Calu3 (cell line): ENCODE data around the gene SKI. TPM values are rescaled to one million over a fixed set of nuclear protein-coding genes. Genes with fewer than 3 reads are reported as not detected.

ENCODE experiments used
- total RNA-seq: library from RNA; stranded (reverse); gene quantifications from 2 replicates; pipeline ENCODE4 v1.2.3, GENCODE V29; 2022

Gene SKI
- total RNA-seq, 1 experiment from 2014 or later: 33.8 TPM

Other genes with a start within 250 kb of the SKI start
- not detected in 2 replicates for gene CFAP74, start 224.5 kb upstream of the SKI start, total RNA-seq
- gene GABRD, start 209.0 kb upstream of the SKI start, total RNA-seq: 0.81 TPM in 1 of 2 replicates, not detected in the other
- gene PRKCZ, start 177.9 kb upstream of the SKI start, total RNA-seq: 26.0 and 27.4 TPM in 2 replicates
- 36.3 and 42.9 TPM in 2 replicates for gene FAAP20, start 33.5 kb upstream of the SKI start, total RNA-seq
- gene MORN1, start 163.2 kb downstream of the SKI start, total RNA-seq: 23.2 and 25.9 TPM in 2 replicates
- gene RER1, start 163.5 kb downstream of the SKI start, total RNA-seq: 118 and 120 TPM in 2 replicates
- 22.3 and 24.0 TPM in 2 replicates for gene PEX10, start 184.2 kb downstream of the SKI start, total RNA-seq
- 3.1 and 4.1 TPM in 2 replicates for gene PLCH2, start 248.0 kb downstream of the SKI start, total RNA-seq